Osteocyte (in vitro differentiated cells): Measurements from ENCODE around the gene MICALL2. TPM values are rescaled to one million over a fixed set of nuclear protein-coding genes. Genes with fewer than 3 reads are reported as not detected.

Experiments
- DNase-seq: peaks from one replicate; pipeline ENCODE4 v3.0.0; 2021; ENCODE audit warnings: mixed read lengths; ENCODE audit not compliant: unreplicated experiment; ENCODE audit errors: extremely low spot score
- H3K27ac Mint-ChIP-seq: one replicate; pipeline ENCODE4 v1.8.0; 2021; ENCODE audit warnings: mild to moderate bottlenecking, mixed read lengths; ENCODE audit not compliant: unreplicated experiment
- H3K27me3 Mint-ChIP-seq: one replicate; pipeline ENCODE4 v1.8.0; 2021; ENCODE audit warnings: mixed read lengths; ENCODE audit not compliant: unreplicated experiment
- H3K36me3 Mint-ChIP-seq: one replicate; pipeline ENCODE4 v1.8.0; 2021; ENCODE audit warnings: mixed read lengths; ENCODE audit not compliant: unreplicated experiment
- H3K4me1 Mint-ChIP-seq: one replicate; pipeline ENCODE4 v1.8.0; 2021; ENCODE audit warnings: mixed read lengths; ENCODE audit not compliant: unreplicated experiment
- H3K4me3 Mint-ChIP-seq: one replicate; pipeline ENCODE4 v1.8.0; 2021; ENCODE audit warnings: mild to moderate bottlenecking, moderate library complexity, mixed read lengths; ENCODE audit not compliant: unreplicated experiment
- H3K9me3 Mint-ChIP-seq: one replicate; pipeline ENCODE4 v1.8.0; 2021; ENCODE audit warnings: mixed read lengths; ENCODE audit not compliant: unreplicated experiment
- total RNA-seq: library from RNA; stranded (reverse); gene quantifications from 2 replicates; pipeline ENCODE4 v1.2.1, GENCODE V29; 2021
- TF ChIP-seq, protein P1 (sequence below): fragments of 200-600 bp; sonication (generic); IDR thresholded peaks from 2 replicates; pipeline ENCODE4 v1.5.0; 2021; ENCODE audit warnings: antibody characterized with exemption, mild to moderate bottlenecking, moderate library complexity

MICALL2 gene
- total RNA-seq, 1 donor from 2014 or later: 63.1 TPM

DNA sequence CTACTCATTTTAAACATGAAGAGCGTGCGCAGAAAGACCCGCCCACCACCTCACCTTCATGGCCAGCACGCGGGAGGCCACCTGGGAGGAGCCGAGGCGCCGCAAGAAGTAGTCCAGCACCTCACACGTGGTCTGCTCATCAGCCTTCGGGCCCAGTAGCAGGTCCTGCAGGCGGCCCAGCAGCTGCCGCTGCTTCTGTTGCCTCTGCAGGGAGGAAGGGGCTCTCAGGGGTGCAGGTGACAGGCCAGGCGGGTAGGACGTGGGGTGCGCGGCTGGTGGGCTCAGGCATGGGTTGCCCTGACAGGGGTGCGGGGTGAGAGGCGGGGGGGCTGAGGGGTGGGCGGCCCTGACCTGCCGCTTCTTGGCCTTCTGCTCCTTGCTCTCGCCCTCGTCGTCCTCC lies 27.3 kb upstream of the MICALL2 start:
- TF ChIP-seq, protein P1, sequence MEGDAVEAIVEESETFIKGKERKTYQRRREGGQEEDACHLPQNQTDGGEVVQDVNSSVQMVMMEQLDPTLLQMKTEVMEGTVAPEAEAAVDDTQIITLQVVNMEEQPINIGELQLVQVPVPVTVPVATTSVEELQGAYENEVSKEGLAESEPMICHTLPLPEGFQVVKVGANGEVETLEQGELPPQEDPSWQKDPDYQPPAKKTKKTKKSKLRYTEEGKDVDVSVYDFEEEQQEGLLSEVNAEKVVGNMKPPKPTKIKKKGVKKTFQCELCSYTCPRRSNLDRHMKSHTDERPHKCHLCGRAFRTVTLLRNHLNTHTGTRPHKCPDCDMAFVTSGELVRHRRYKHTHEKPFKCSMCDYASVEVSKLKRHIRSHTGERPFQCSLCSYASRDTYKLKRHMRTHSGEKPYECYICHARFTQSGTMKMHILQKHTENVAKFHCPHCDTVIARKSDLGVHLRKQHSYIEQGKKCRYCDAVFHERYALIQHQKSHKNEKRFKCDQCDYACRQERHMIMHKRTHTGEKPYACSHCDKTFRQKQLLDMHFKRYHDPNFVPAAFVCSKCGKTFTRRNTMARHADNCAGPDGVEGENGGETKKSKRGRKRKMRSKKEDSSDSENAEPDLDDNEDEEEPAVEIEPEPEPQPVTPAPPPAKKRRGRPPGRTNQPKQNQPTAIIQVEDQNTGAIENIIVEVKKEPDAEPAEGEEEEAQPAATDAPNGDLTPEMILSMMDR: no peak
- H3K36me3 Mint-ChIP-seq: peaks cover 37% of the 10 kb centered on the region
- H3K4me3 Mint-ChIP-seq: no peak overlapping the region

DNA sequence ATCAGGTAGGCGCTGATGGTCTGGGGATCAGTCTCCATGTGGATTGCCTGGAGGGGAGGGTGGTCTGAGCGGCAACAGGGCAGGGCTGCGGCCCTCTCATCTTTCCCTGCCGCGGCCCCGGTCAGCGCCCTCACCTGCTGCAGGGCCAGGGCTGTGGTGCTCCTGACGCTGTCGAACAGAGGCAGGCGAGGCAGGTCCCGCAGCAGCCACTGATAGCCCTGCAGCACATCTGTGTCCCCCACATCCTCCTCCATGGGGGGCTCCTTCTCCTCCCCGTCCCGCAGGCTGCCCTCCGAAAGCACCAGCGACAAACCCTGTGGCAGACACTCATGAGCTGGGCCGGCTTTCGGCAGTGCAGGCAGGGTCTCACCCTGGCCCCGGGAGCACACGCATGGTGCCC lies 25.9 kb upstream of the MICALL2 start:
- TF ChIP-seq, protein P1: no peak
- no peak for DNase-seq
- H3K4me3 Mint-ChIP-seq: no peak overlapping the region
- peaks cover 28% of the 10 kb centered on the region for H3K36me3 Mint-ChIP-seq
- no peaks in the 10 kb centered on the region for H3K9me3 Mint-ChIP-seq
- H3K4me1 Mint-ChIP-seq: no peaks in the 10 kb centered on the region
- H3K27me3 Mint-ChIP-seq: no peaks in the 10 kb centered on the region
- no peak overlapping the region for H3K27ac Mint-ChIP-seq

More for the DNA sequence above, 27.3 kb upstream of the MICALL2 start:
- Mint-ChIP-seq H3K27ac (no peak overlapping the region), H3K4me1 (no peaks in the 10 kb centered on the region), H3K9me3 (no peaks in the 10 kb centered on the region), H3K27me3 (no peaks in the 10 kb centered on the region)
- no peak for DNase-seq

DNA sequence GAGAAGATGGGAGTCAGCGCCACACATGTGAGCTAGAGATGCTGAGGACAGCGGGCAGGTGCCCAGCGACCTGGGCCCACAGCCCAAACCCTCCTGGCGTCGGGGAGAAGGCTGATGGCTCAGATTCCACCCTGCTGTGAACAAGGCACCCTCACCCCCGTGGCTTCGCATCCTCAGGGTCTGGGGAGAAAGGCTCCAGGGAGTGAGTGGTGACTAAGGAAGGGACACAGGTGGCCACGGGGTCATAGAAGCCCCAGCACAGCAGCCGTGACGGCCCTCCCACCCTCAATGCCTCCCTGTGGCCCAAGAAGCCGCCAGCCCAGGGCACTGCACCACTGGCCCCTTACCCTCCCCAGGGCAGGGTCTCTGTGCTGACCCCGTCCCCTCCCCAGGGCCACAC lies 25.3 kb upstream of the MICALL2 start:
- H3K4me3 Mint-ChIP-seq: no peak overlapping the region
- H3K27me3 Mint-ChIP-seq: no peaks in the 10 kb centered on the region
- H3K36me3 Mint-ChIP-seq: peaks cover 28% of the 10 kb centered on the region
- no peak for DNase-seq
- no peaks in the 10 kb centered on the region for H3K9me3 Mint-ChIP-seq
- TF ChIP-seq, protein P1: no peak
- no peak overlapping the region for H3K27ac Mint-ChIP-seq
- H3K4me1 Mint-ChIP-seq: no peaks in the 10 kb centered on the region

DNA sequence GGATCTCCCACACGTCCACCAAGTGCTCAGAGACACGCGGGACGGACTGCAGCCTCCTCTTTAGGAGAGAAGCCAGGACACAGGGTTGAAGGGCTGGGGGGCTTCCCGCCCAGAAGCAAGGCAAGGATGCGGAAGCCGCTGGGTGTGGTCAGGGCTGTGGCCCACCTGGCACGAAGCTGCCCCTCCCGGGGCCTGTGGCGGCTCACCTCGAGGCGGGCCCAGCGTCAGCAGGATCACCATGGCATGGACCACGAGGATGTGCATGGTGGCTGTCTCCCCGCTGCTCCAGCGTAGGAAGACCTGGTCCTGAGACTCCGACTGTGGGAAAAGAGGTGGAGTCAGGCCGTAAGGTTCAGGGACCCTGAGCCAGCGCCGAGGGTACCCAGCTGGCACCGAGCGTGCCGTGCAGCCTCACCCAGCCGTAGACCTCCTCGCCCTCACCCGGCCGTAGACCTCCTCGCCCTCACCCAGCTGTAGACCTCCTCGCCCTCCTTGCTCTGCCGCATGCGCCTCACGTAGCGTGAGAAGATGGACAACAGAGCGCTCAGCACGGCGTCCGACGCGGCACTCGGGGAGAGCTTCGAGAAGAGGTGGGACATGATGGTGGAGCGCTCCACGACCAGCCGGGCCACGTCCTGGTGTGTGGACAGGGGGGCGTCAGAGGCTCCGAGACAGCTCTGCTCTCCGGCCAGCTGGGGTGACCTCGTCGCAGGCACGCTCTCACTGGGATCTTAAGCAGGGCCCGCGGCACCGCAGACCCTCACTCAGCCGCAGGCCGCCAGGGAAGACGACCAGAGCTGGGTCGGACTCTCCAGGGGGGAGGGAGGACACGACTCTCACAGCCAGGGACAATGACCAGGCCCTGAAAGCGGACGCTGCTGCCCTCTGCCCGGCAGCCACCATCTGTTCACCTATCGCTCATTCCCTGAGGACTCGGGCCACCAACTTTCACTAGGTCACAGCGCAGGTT lies 24.6 kb upstream of the MICALL2 start:
- H3K4me3 Mint-ChIP-seq: no peak overlapping the region
- no peaks in the 10 kb centered on the region for H3K4me1 Mint-ChIP-seq
- TF ChIP-seq, protein P1: no peak
- H3K27me3 Mint-ChIP-seq: no peaks in the 10 kb centered on the region
- no peak for DNase-seq
- H3K36me3 Mint-ChIP-seq: peaks cover 28% of the 10 kb centered on the region
- H3K27ac Mint-ChIP-seq: no peak overlapping the region
- H3K9me3 Mint-ChIP-seq: no peaks in the 10 kb centered on the region

DNA sequence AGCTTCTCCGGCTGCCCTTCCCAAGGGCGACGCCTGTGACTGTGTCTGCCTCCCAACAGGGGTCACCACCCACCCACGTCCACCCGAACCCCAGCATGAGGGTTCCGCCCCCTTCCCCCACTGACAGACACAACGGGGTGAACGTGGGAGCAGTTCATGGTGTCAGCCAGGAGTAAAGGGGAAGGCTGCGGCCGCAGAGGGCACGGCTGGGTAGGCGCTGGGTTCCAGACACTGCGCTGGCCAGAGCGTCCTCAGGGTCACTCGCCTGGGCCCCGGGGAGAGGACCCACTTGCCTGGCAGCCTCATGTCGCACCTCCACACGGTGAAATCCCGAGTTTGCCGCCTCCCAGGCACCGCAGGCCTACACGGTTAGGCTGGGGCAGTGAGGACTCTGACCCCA lies 23.8 kb upstream of the MICALL2 start:
- no peak overlapping the region for H3K27ac Mint-ChIP-seq
- H3K4me3 Mint-ChIP-seq: no peak overlapping the region
- H3K4me1 Mint-ChIP-seq: no peaks in the 10 kb centered on the region

More for the DNA sequence above, 23.8 kb upstream of the MICALL2 start:
- H3K36me3 Mint-ChIP-seq: peaks cover 23% of the 10 kb centered on the region
- H3K9me3 Mint-ChIP-seq: no peaks in the 10 kb centered on the region
- H3K27me3 Mint-ChIP-seq: no peaks in the 10 kb centered on the region
- no peak for DNase-seq
- TF ChIP-seq, protein P1: no peak
